Activated B cell treated with CpG ODN at 0.5 μM for 24 hours (primary cell): Measurements from ENCODE around the gene DAAM1. TPM values are rescaled to one million over a fixed set of nuclear protein-coding genes. Genes with fewer than 3 reads are reported as not detected.

Experiments used
- ATAC-seq: fragments of 200-7000 bp; cut with Tn5 transposase; one replicate; pipeline ENCODE4 v1.10.0; 2021; ENCODE audit warnings: low read depth, mild to moderate bottlenecking, moderate library complexity
- CTCF ChIA-PET: fragments of 350-600 bp; sonication (Branson Sonifier 250); formaldehyde crosslinking; loops from one replicate; lab custom pipeline; 2021; ENCODE audit warnings: antibody characterized with exemption; lab: Charles Lee
- POLR2A ChIA-PET: fragments of 350-600 bp; sonication (Branson Sonifier 250); formaldehyde crosslinking; loops from one replicate; lab custom pipeline; 2021; ENCODE audit warnings: antibody characterized with exemption; lab: Charles Lee
- DNase-seq: peaks from one replicate; pipeline ENCODE4 v3.0.0; 2022
- H3K27ac Mint-ChIP-seq: one replicate; pipeline ENCODE4 v1.8.0; 2020; ENCODE audit warnings: mixed read lengths
- H3K27me3 Mint-ChIP-seq: one replicate; pipeline ENCODE4 v1.8.0; 2021; ENCODE audit warnings: mixed read lengths
- H3K36me3 Mint-ChIP-seq: one replicate; pipeline ENCODE4 v1.8.0; 2021; ENCODE audit warnings: low read depth, mixed read lengths
- H3K4me1 Mint-ChIP-seq: one replicate; pipeline ENCODE4 v1.8.0; 2021; ENCODE audit warnings: mixed read lengths
- H3K4me3 Mint-ChIP-seq: one replicate; pipeline ENCODE4 v1.8.0; 2020; ENCODE audit warnings: mild to moderate bottlenecking, mixed read lengths
- H3K9me3 Mint-ChIP-seq: one replicate; pipeline ENCODE4 v1.8.0; 2020; ENCODE audit warnings: mixed read lengths
- CTCF ChIP-seq: fragments of 200-600 bp; IDR thresholded peaks from one replicate; pipeline ENCODE4 v1.8.0; 2022; ENCODE audit warnings: antibody characterized with exemption, mild to moderate bottlenecking
- intact Hi-C: fragments of 100-400 bp; cut with micrococcal nuclease; formaldehyde crosslinking; loops from one replicate; pipeline ENCODE4 v1.15.1; 2024
- total RNA-seq: library from RNA; stranded (reverse); gene quantifications from 2 replicates; pipeline ENCODE4 v1.2.3, GENCODE V29; 2022

Gene DAAM1
- total RNA-seq, 1 donor from 2014 or later: 38.7 TPM

GRCh38 chr14:59292028-59292427 is 103.6 kb downstream of the DAAM1 start:
- H3K36me3 Mint-ChIP-seq: peaks cover 39% of the 10 kb centered on the region
- no peak overlapping the region for H3K4me3 Mint-ChIP-seq
- peaks cover 7% of the 10 kb centered on the region for H3K9me3 Mint-ChIP-seq
- ChIA-PET POLR2A (no interaction called here), CTCF (no interaction called here)
- no peak for TF ChIP-seq CTCF
- intact Hi-C loops: no loop called here
- DNase-seq: no peak
- ATAC-seq: no peak
- no peaks in the 10 kb centered on the region for H3K27me3 Mint-ChIP-seq
- no peak overlapping the region for H3K27ac Mint-ChIP-seq
- H3K4me1 Mint-ChIP-seq: peaks cover 14% of the 10 kb centered on the region

GRCh38 chr14:59292921-59293534 is 104.6 kb downstream of the DAAM1 start:
- CTCF ChIA-PET: no interaction called here
- ATAC-seq (no peak), DNase-seq (no peak)
- no peak overlapping the region for H3K4me3 Mint-ChIP-seq
- intact Hi-C loops: no loop called here
- H3K36me3 Mint-ChIP-seq: peaks cover 39% of the 10 kb centered on the region
- no peaks in the 10 kb centered on the region for H3K27me3 Mint-ChIP-seq
- POLR2A ChIA-PET: no interaction called here
- peaks cover under 1% of the 10 kb centered on the region for H3K9me3 Mint-ChIP-seq
- H3K4me1 Mint-ChIP-seq: peaks cover 19% of the 10 kb centered on the region
- TF ChIP-seq CTCF: no peak
- H3K27ac Mint-ChIP-seq: no peak overlapping the region

- ATAC-seq: no peak
Observed at GRCh38 chr14:59293935-59294661, 105.6 kb downstream of the DAAM1 start.

GRCh38 chr14:59294662-59294992 is 106.2 kb downstream of the DAAM1 start:
- no peak for DNase-seq
- Mint-ChIP-seq H3K27ac (no peak overlapping the region), H3K9me3 (no peaks in the 10 kb centered on the region), H3K36me3 (peaks cover 34% of the 10 kb centered on the region), H3K27me3 (no peaks in the 10 kb centered on the region), H3K4me3 (no peak overlapping the region), H3K4me1 (peaks cover 23% of the 10 kb centered on the region)
- CTCF ChIA-PET: no interaction called here
- intact Hi-C loops: no loop called here
- no peak for ATAC-seq
- TF ChIP-seq CTCF: no peak
- POLR2A ChIA-PET: no interaction called here

More at GRCh38 chr14:59293935-59294661, 105.6 kb downstream of the DAAM1 start:
- POLR2A ChIA-PET: no interaction called here
- DNase-seq: no peak
- intact Hi-C loops: no loop called here
- CTCF ChIA-PET: no interaction called here
- H3K27ac Mint-ChIP-seq: no peak overlapping the region
- no peak for TF ChIP-seq CTCF
- H3K36me3 Mint-ChIP-seq: peaks cover 34% of the 10 kb centered on the region
- no peaks in the 10 kb centered on the region for H3K27me3 Mint-ChIP-seq
- H3K9me3 Mint-ChIP-seq: no peaks in the 10 kb centered on the region
- peaks cover 19% of the 10 kb centered on the region for H3K4me1 Mint-ChIP-seq
- no peak overlapping the region for H3K4me3 Mint-ChIP-seq

- no peaks in the 10 kb centered on the region for H3K27me3 Mint-ChIP-seq
- H3K4me3 Mint-ChIP-seq: no peak overlapping the region
- intact Hi-C loops: no loop called here
- ATAC-seq (no peak), DNase-seq (no peak)
- H3K9me3 Mint-ChIP-seq: no peaks in the 10 kb centered on the region
- peaks cover 29% of the 10 kb centered on the region for H3K36me3 Mint-ChIP-seq
- TF ChIP-seq CTCF: no peak
- H3K4me1 Mint-ChIP-seq: peaks cover 32% of the 10 kb centered on the region
- ChIA-PET CTCF (interaction anchor here (1.2 kb wide), 1 partner anchor 10 kb away, joined by 3 read pairs; no protein-coding TSS in a partner anchor), POLR2A (no interaction called here)
- H3K27ac Mint-ChIP-seq: no peak overlapping the region
Observed at GRCh38 chr14:59295951-59296350, 107.5 kb downstream of the DAAM1 start.
